ENCODE data around the gene ZNF549. TPM values are rescaled to one million over a fixed set of nuclear protein-coding genes. Genes with fewer than 3 reads are reported as not detected.
A peak's percentile ranks its signal among the peaks of the same experiment; 100 is the strongest.

ZNF549 gene
- total and polyA plus RNA-seq, 2 of the 13 experiments (the other 11 are each of a cell fraction or from before 2014, with no cell fraction given), result 2.8 to 6.4 TPM

- TF ChIP-seq, protein P1, sequence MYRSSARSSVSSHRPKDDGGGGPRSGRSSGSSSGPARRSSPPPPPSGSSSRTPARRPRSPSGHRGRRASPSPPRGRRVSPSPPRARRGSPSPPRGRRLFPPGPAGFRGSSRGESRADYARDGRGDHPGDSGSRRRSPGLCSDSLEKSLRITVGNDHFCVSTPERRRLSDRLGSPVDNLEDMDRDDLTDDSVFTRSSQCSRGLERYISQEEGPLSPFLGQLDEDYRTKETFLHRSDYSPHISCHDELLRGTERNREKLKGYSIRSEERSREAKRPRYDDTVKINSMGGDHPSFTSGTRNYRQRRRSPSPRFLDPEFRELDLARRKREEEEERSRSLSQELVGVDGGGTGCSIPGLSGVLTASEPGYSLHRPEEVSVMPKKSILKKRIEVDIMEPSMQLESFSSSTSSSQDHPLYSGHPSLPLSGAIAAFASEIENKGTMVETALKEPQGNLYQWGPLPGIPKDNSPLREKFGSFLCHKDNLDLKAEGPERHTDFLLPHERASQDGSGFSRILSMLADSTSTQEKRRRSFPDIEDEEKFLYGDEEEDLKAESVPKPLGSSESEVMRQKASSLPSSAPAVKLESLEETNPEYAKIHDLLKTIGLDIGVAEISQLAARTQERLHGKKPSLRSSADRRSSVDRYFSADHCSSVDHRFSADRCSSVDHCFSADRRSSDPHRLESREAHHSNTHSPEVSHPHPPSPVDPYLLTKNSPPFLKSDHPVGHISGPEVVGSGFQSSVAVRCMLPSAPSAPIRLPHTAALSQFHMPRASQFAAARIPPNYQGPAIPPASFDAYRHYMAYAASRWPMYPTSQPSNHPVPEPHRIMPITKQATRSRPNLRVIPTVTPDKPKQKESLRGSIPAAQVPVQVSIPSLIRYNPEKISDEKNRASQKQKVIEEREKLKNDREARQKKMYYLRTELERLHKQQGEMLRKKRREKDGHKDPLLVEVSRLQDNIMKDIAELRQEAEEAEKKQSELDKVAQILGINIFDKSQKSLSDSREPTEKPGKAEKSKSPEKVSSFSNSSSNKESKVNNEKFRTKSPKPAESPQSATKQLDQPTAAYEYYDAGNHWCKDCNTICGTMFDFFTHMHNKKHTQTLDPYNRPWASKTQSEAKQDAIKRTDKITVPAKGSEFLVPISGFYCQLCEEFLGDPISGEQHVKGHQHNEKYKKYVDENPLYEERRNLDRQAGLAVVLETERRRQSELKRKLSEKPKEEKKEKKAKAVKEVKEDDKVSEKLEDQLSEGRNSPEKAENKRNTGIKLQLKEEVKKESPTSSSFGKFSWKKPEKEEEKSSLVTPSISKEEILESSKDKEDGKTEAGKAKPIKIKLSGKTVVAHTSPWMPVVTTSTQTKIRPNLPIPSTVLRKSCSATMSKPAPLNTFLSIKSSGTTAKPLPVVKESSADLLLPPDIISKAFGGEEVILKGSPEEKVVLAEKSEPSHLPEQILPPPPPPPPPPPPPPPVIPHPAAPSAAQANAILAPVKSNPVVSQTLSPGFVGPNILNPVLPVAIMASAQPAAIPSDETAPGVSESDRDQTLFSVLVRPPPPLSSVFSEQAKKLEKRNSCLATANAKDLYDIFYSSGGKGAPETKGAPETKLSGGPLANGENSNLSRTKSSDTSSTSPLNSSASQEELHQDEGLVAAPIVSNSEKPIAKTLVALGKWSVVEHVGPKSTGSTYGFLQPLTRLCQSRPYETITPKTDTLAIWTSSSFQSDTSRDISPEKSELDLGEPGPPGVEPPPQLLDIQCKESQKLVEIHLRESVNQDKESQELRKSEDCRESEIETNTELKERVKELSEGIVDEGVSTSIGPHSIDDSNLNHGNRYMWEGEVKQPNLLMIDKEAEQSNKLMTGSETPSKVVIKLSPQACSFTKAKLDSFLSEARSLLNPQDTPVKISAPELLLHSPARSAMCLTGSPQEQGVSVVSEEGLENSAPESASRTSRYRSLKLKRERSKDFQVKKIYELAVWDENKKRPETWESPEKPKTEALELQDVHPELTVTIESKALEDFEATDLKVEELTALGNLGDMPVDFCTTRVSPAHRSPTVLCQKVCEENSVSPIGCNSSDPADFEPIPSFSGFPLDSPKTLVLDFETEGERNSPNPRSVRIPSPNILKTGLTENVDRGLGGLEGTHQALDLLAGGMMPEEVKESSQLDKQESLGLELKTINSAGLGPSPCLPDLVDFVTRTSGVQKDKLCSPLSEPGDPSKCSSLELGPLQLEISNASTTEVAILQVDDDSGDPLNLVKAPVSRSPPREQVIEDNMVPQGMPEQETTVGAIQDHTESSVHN (CRISPR knock-in tag; IDR thresholded peaks at IDR 0.05), result no peak
- TF ChIP-seq ZFX (CRISPR knock-in tag; IDR thresholded peaks at IDR 0.05; ENCODE audit: low read depth) (peak; percentile 67), ZNF775 (CRISPR knock-in tag; IDR thresholded peaks at IDR 0.05; ENCODE audit: borderline replicate concordance) (no peak), ZNF280B (CRISPR knock-in tag; IDR thresholded peaks at IDR 0.05; ENCODE audit: borderline replicate concordance) (peak; percentile 68; the same call in 1 of the 2 replicates), REPIN1 (CRISPR knock-in tag; IDR thresholded peaks at IDR 0.05; ENCODE audit: borderline replicate concordance, low read depth) (peak; percentile 64; the same call in 1 of the 2 replicates), IRF2 (CRISPR knock-in tag; IDR thresholded peaks at IDR 0.05) (peak; percentile 97), SALL1 (CRISPR knock-in tag; IDR thresholded peaks at IDR 0.05) (peak; percentile 67), GMEB2 (CRISPR knock-in tag; IDR thresholded peaks at IDR 0.05; ENCODE audit: low read depth) (no peak), ZHX2 (IDR thresholded peaks at IDR 0.05; ENCODE audit: low read depth) (peak; percentile 76), ZHX2 (CRISPR knock-in tag; IDR thresholded peaks at IDR 0.05; ENCODE audit: borderline replicate concordance) (no peak), ZSCAN25 (CRISPR knock-in tag; IDR thresholded peaks at IDR 0.05) (peak; percentile 70; the same call in 1 of the 2 replicates)
Measured at GRCh38 chr19:57599761-57600383, 72.7 kb downstream of the ZNF549 start, which contains the start of gene ZNF530 (continued).

All from HepG2 (cell line).